Measurements from ENCODE around the gene STEAP1B. TPM values are rescaled to one million over a fixed set of nuclear protein-coding genes. Genes with fewer than 3 reads are reported as not detected.

Gene STEAP1B
- total and polyA plus RNA-seq, 2 experiments from 2014 or later, result 0.16 TPM; not detected in 1

DNA sequence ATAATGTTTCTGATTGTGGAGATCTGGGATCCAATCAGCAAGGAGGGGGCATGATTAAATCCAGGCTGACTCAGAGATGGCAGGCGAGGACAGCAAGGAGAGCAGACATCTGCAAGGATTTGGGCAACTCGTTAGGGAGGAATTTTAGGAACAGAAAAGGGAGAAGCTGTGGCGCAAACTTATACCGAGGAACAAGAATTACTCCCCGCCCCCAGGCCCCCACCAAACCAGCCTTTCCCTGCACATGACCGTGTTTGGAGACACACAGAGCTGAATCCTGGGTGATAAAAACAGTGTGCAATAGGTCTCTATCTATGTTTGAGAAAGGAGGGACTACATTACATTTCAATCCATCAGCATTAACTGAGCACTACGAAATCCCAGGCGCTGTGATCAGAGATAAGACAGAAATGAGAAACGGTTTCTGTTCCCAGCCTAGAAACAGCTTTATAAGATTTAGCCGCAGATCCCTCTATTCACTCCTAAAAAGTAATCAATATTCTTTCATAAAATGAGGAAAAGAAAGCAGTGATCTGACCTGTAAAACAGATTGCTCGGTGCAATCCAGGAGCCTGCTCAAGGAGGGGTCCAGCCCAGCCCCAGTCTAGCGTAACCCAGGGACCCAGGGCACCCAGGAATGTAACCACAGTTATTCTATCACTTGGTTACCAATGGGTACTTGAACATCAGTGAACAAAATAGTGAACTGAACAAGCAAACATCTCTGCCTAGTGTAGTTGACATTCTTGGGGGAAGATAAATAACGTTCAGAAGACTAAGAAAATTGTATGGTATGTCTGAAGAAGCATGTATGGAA is 105.9 kb downstream of the STEAP1B start:
- H3K27ac ChIP-seq, result peak overlapping the region; percentile 65
- H3K4me1 ChIP-seq (ENCODE audit: insufficient read depth), result peaks cover 14% of the 10 kb centered on the region
- DNase-seq (ENCODE audit: low spot score), result peak; percentile 28
- H3K4me3 ChIP-seq, result no peak overlapping the region
- no peaks in the 10 kb centered on the region for H3K36me3 ChIP-seq (replicated peaks; ENCODE audit: insufficient read depth, low read depth)
- H3K4me2 ChIP-seq, result peak overlapping the region; percentile 59
- no peaks in the 10 kb centered on the region for H4K20me1 ChIP-seq (ENCODE audit: insufficient read depth, poor library complexity, severe bottlenecking)
- no peaks in the 10 kb centered on the region for H3K27me3 ChIP-seq
- no peaks in the 10 kb centered on the region for H3K79me2 ChIP-seq
- no peaks in the 10 kb centered on the region for H3K9me2 ChIP-seq (replicated peaks; ENCODE audit: insufficient read depth)
- TF ChIP-seq EZH2phosphoT487 (IDR thresholded peaks at IDR 0.05; ENCODE audit: low read depth, severe bottlenecking, unreplicated experiment) (no peak), EZH2 (IDR thresholded peaks at IDR 0.05; ENCODE audit: borderline replicate concordance) (no peak), CTCF (IDR thresholded peaks at IDR 0.05; ENCODE audit: poor library complexity) (no peak)
- WGBS (ENCODE audit: low lambda C conversion rate, missing lambda C conversion rate), result 29% methylated on average over 13 of the region's 13 CpGs
- no peaks in the 10 kb centered on the region for H3K9me3 ChIP-seq (ENCODE audit: low read depth)
- peak overlapping the region; percentile 30 for H2AFZ ChIP-seq

- no peak for DNase-seq (ENCODE audit: low spot score)
- Histone ChIP-seq H3K9me2 (replicated peaks; ENCODE audit: insufficient read depth) (no peaks in the 10 kb centered on the region), H3K4me3 (no peak overlapping the region), H3K4me2 (no peak overlapping the region), H3K27ac (no peak overlapping the region), H3K27me3 (no peaks in the 10 kb centered on the region), H3K79me2 (no peaks in the 10 kb centered on the region), H3K36me3 (replicated peaks; ENCODE audit: insufficient read depth, low read depth) (no peaks in the 10 kb centered on the region), H4K20me1 (ENCODE audit: insufficient read depth, poor library complexity, severe bottlenecking) (no peaks in the 10 kb centered on the region), H3K4me1 (ENCODE audit: insufficient read depth) (peaks cover 14% of the 10 kb centered on the region), H2AFZ (no peak overlapping the region), H3K9me3 (ENCODE audit: low read depth) (no peaks in the 10 kb centered on the region)
- WGBS (ENCODE audit: low lambda C conversion rate, missing lambda C conversion rate), result 61% methylated on average over 1 of the region's 1 CpG
- TF ChIP-seq EZH2 (IDR thresholded peaks at IDR 0.05; ENCODE audit: borderline replicate concordance) (no peak), EZH2phosphoT487 (IDR thresholded peaks at IDR 0.05; ENCODE audit: low read depth, severe bottlenecking, unreplicated experiment) (no peak), CTCF (IDR thresholded peaks at IDR 0.05; ENCODE audit: poor library complexity) (no peak)
Measured at GRCh38 chr7:22390516-22390915, 109.5 kb downstream of the STEAP1B start.

DNA sequence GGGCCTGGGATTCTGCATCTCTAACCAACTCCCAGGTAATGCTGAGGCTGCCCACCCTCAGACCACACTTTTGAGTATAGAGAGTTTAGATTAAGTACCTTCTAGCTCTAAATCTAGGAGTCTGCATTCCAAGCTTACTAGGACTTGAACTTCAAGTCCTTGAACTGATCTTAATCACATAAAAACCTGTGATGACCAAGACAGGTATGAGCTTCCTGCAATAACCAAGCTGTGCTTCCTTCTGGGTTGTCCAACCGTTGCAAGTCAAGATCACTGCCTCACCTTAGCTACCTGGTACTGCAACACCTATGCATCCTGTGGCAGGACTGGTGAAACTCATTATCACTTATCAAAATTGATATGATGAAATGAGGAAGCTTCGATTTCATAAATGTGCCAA is 110.1 kb downstream of the STEAP1B start:
- H4K20me1 ChIP-seq (ENCODE audit: insufficient read depth, poor library complexity, severe bottlenecking), result no peaks in the 10 kb centered on the region
- no peak for TF ChIP-seq EZH2 (IDR thresholded peaks at IDR 0.05; ENCODE audit: borderline replicate concordance)
- TF ChIP-seq EZH2phosphoT487 (IDR thresholded peaks at IDR 0.05; ENCODE audit: low read depth, severe bottlenecking, unreplicated experiment), result no peak
- TF ChIP-seq CTCF (IDR thresholded peaks at IDR 0.05; ENCODE audit: poor library complexity), result no peak
- no peaks in the 10 kb centered on the region for H3K27me3 ChIP-seq
- H3K9me2 ChIP-seq (replicated peaks; ENCODE audit: insufficient read depth), result no peaks in the 10 kb centered on the region
- 84% methylated on average over 2 of the region's 2 CpGs for WGBS (ENCODE audit: low lambda C conversion rate, missing lambda C conversion rate)
- DNase-seq (ENCODE audit: low spot score), result no peak
- peaks cover 13% of the 10 kb centered on the region for H3K4me1 ChIP-seq (ENCODE audit: insufficient read depth)
- H3K36me3 ChIP-seq (replicated peaks; ENCODE audit: insufficient read depth, low read depth), result no peaks in the 10 kb centered on the region
- H3K4me3 ChIP-seq, result no peak overlapping the region
- H3K79me2 ChIP-seq, result no peaks in the 10 kb centered on the region
- H3K9me3 ChIP-seq (ENCODE audit: low read depth), result no peaks in the 10 kb centered on the region
- no peak overlapping the region for H3K27ac ChIP-seq
- H2AFZ ChIP-seq, result no peak overlapping the region
- no peak overlapping the region for H3K4me2 ChIP-seq

All from hepatocyte (in vitro differentiated cells).